GM18502 (cell line): ENCODE measurements around the gene TNNT1.
"Not testable (repeated sequence)": the region's sequence is repeated elsewhere in the genome, so short reads cannot be mapped to it uniquely, and the experiment has no call there.

Experiments used
- ATAC-seq: cut with Tn5 transposase; IDR thresholded peaks from one replicate; pipeline ENCODE4 v1.9.1; 2021; ENCODE audit warnings: mild to moderate bottlenecking; ENCODE audit not compliant: unreplicated experiment, poor library complexity

TNNT1 gene

GRCh38 chr19:55171440-55171839, 22.4 kb upstream of the TNNT1 start:
- no peak for ATAC-seq

GRCh38 chr19:55169136-55169535, 20.1 kb upstream of the TNNT1 start:
- ATAC-seq, result no peak

GRCh38 chr19:55166530-55167268, 17.7 kb upstream of the TNNT1 start, which contains the start of gene DNAAF3:
Gene DNAAF3, minus strand, starts transcription at chr19:55166613. Its CDS starts 200 bp downstream, at chr19:55166413.
- peak; percentile 86 for ATAC-seq

- ATAC-seq, result no peak
Observed at GRCh38 chr19:55165952-55166529, 17.0 kb upstream of the TNNT1 start.

- ATAC-seq, result no peak
Observed at GRCh38 chr19:55161571-55162322, 12.7 kb upstream of the TNNT1 start.

- no peak for ATAC-seq
Observed at GRCh38 chr19:55160986-55161365, 12.0 kb upstream of the TNNT1 start.

GRCh38 chr19:55160128-55160985, 11.4 kb upstream of the TNNT1 start:
- no peak for ATAC-seq

- ATAC-seq, result no peak
Observed at GRCh38 chr19:55158848-55159749, 10.1 kb upstream of the TNNT1 start.

- ATAC-seq, result no peak
Observed at GRCh38 chr19:55158423-55158822, 9.4 kb upstream of the TNNT1 start.

GRCh38 chr19:55157064-55157908, 8.3 kb upstream of the TNNT1 start, which contains the start of gene TNNI3:
Gene TNNI3, minus strand, starts transcription at chr19:55157732. Its CDS starts 143 bp downstream, at chr19:55157589.
- ATAC-seq, result no peak

GRCh38 chr19:55156202-55157063, 7.4 kb upstream of the TNNT1 start:
- ATAC-seq, result no peak

- not testable (repeated sequence) for ATAC-seq
Observed at GRCh38 chr19:55155784-55156183, 6.8 kb upstream of the TNNT1 start.

GRCh38 chr19:55153652-55154264, 4.8 kb upstream of the TNNT1 start:
- ATAC-seq, result no peak

- ATAC-seq, result no peak
Observed at GRCh38 chr19:55152017-55152416, 3.0 kb upstream of the TNNT1 start.

GRCh38 chr19:55147545-55148251, 1.3 kb downstream of the TNNT1 start:
- no peak for ATAC-seq

GRCh38 chr19:55146705-55147273, 2.2 kb downstream of the TNNT1 start:
- no peak for ATAC-seq
